Measurements from ENCODE around the gene KLHL30.

Gene KLHL30

GRCh38 chr2:238148981-238149380, 10.5 kb downstream of the KLHL30 start:
- ATAC-seq, result no peak
- TF ChIP-seq ZNF565 (CRISPR knock-in tag; conservative IDR thresholded peaks at IDR 0.05; ENCODE audit: low read depth) (no peak), ZFP30 (CRISPR knock-in tag; IDR thresholded peaks at IDR 0.05) (no peak)

GRCh38 chr2:238149841-238150572, 11.5 kb downstream of the KLHL30 start:
- ATAC-seq, result no peak
- TF ChIP-seq ZFP30 (CRISPR knock-in tag; IDR thresholded peaks at IDR 0.05), result no peak
- TF ChIP-seq TCF4 (CRISPR knock-in tag; IDR thresholded peaks at IDR 0.05; ENCODE audit: borderline replicate concordance), result no peak
- TF ChIP-seq CSRNP3 (CRISPR knock-in tag; IDR thresholded peaks at IDR 0.05), result no peak
- no peak for TF ChIP-seq CREB5 (CRISPR knock-in tag; IDR thresholded peaks at IDR 0.05; ENCODE audit: low read depth)
- TF ChIP-seq TOX (CRISPR knock-in tag; IDR thresholded peaks at IDR 0.05; ENCODE audit: borderline replicate concordance), result no peak

GRCh38 chr2:238150686-238151085, 12.2 kb downstream of the KLHL30 start:
- ATAC-seq, result no peak
- no peak for TF ChIP-seq GLIS3 (CRISPR knock-in tag; IDR thresholded peaks at IDR 0.05)

- ATAC-seq, result no peak
- TF ChIP-seq OSR1 (CRISPR knock-in tag; IDR thresholded peaks at IDR 0.05), result no peak
- TF ChIP-seq CSDC2 (CRISPR knock-in tag; IDR thresholded peaks at IDR 0.05), result no peak
- no peak for TF ChIP-seq TCF4 (CRISPR knock-in tag; IDR thresholded peaks at IDR 0.05; ENCODE audit: borderline replicate concordance)
- TF ChIP-seq TOX (CRISPR knock-in tag; IDR thresholded peaks at IDR 0.05; ENCODE audit: borderline replicate concordance), result no peak
- no peak for TF ChIP-seq ZNF8 (CRISPR knock-in tag; IDR thresholded peaks at IDR 0.05)
- TF ChIP-seq PATZ1 (CRISPR knock-in tag; IDR thresholded peaks at IDR 0.05; ENCODE audit: borderline replicate concordance), result no peak
- TF ChIP-seq CSRNP3 (CRISPR knock-in tag; IDR thresholded peaks at IDR 0.05), result no peak
- TF ChIP-seq ISL1 (CRISPR knock-in tag; IDR thresholded peaks at IDR 0.05), result no peak
- no peak for TF ChIP-seq ZFP30 (CRISPR knock-in tag; IDR thresholded peaks at IDR 0.05)
- TF ChIP-seq PPARA (CRISPR knock-in tag; IDR thresholded peaks at IDR 0.05; ENCODE audit: borderline replicate concordance), result no peak
- TF ChIP-seq ESRRG (CRISPR knock-in tag; IDR thresholded peaks at IDR 0.05), result no peak
- TF ChIP-seq TSHZ2 (CRISPR knock-in tag; IDR thresholded peaks at IDR 0.05), result no peak
- no peak for TF ChIP-seq SNAI2 (CRISPR knock-in tag; IDR thresholded peaks at IDR 0.05)
- no peak for TF ChIP-seq GLIS3 (CRISPR knock-in tag; IDR thresholded peaks at IDR 0.05)
- no peak for TF ChIP-seq ZNF565 (CRISPR knock-in tag; conservative IDR thresholded peaks at IDR 0.05; ENCODE audit: low read depth)
- no peak for TF ChIP-seq ZC3H10 (CRISPR knock-in tag; IDR thresholded peaks at IDR 0.05)
- TF ChIP-seq ZFP3 (CRISPR knock-in tag; IDR thresholded peaks at IDR 0.05), result no peak
- no peak for TF ChIP-seq BACH2 (CRISPR knock-in tag; IDR thresholded peaks at IDR 0.05; ENCODE audit: borderline replicate concordance)
- no peak for TF ChIP-seq POU6F1 (CRISPR knock-in tag; IDR thresholded peaks at IDR 0.05; ENCODE audit: borderline replicate concordance, low read depth)
Measured at GRCh38 chr2:238151205-238151604, 12.7 kb downstream of the KLHL30 start.

Data from SK-N-SH treated with all-trans-retinoic acid at 6 μM for 48 hours (cell line).